Endothelial cell of umbilical vein (primary cell): ENCODE data around the gene NEAT1. TPM values are rescaled to one million over a fixed set of nuclear protein-coding genes. Genes with fewer than 3 reads are reported as not detected.

Experiments used
- BruUV-seq: library from RNA; stranded (reverse); fragments of 400-500 nt; replicated peaks from 2 replicates; lab custom pipeline; 2021; lab: Mats Ljungman, UMichigan
- CTCF ChIA-PET: fragments of 300-600, 350-600 bp; sonication (Branson Sonifier 250); formaldehyde crosslinking; loops from one replicate; lab custom pipeline; 2021; ENCODE audit warnings: antibody characterized with exemption, inconsistent platforms; lab: Charles Lee
- POLR2A ChIA-PET: fragments of 300-600, 350-600 bp; sonication (Branson Sonifier 250); formaldehyde crosslinking; loops from one replicate; lab custom pipeline; 2021; ENCODE audit warnings: antibody characterized with exemption, inconsistent platforms; lab: Charles Lee
- DNase-seq: peaks from one replicate; pipeline ENCODE4 v3.0.0-alpha.2; 2011; ENCODE audit warnings: low read depth, low spot score
- FAIRE-seq: peaks from 2 replicates; lab custom pipeline; 2011; peaks lifted over from hg19 to GRCh38; lab: Jason Lieb, UNC
- H2AFZ ChIP-seq: 2 replicates; pipeline ENCODE4 v1.6.0; 2012; ENCODE audit warnings: low read depth, low read length, control low read depth, inconsistent platforms
- H3K27ac ChIP-seq: 2 replicates; pipeline ENCODE4 v1.5.1; 2011; ENCODE audit warnings: low read depth, mild to moderate bottlenecking, control low read depth, low read length, moderate library complexity; ENCODE audit not compliant: insufficient read depth
- H3K27me3 ChIP-seq, 2 experiments: 2 replicates each; pipeline versions ENCODE4 v1.6.0 to v1.6.1; 2011; ENCODE audit warnings: low read length in 2 of 2, mixed read lengths in 1 of 2; ENCODE audit not compliant: control insufficient read depth in 2 of 2, insufficient read depth in 2 of 2
- H3K36me3 ChIP-seq, 2 experiments: 2 replicates in 1 of 2; 3 replicates in 1 of 2; pipeline ENCODE4 v1.5.1; 2011; ENCODE audit warnings: low read length in 2 of 2, mild to moderate bottlenecking in 1 of 2, moderate library complexity in 1 of 2; ENCODE audit not compliant: control insufficient read depth in 2 of 2, insufficient read depth in 2 of 2; ENCODE audit errors: extremely low read depth in 1 of 2
- H3K4me1 ChIP-seq: 3 replicates; pipeline ENCODE4 v1.5.1; 2011; ENCODE audit warnings: mild to moderate bottlenecking, low read length; ENCODE audit not compliant: control insufficient read depth, insufficient read depth; ENCODE audit errors: extremely low read depth
- H3K4me2 ChIP-seq: 2 replicates; pipeline ENCODE4 v1.6.1; 2011; ENCODE audit warnings: low read length, control low read depth, mixed read lengths; ENCODE audit not compliant: insufficient read depth
- H3K4me3 ChIP-seq, 3 experiments: fragments of 200-600 bp in 1 of 3; sonication (generic), shearing (Covaris generic) in 1 of 3; replicated peaks in 1 of 3; 2 replicates each; pipeline ENCODE4 v1.5.1; 2011 to 2016; ENCODE audit warnings: control low read depth in 3 of 3, low read length in 3 of 3, mild to moderate bottlenecking in 2 of 3, inconsistent platforms in 1 of 3, low read depth in 1 of 3, moderate library complexity in 1 of 3; ENCODE audit not compliant: insufficient read depth in 1 of 3
- H3K79me2 ChIP-seq: 2 replicates; pipeline ENCODE4 v1.6.0; 2012; ENCODE audit warnings: low read length, inconsistent platforms; ENCODE audit not compliant: control insufficient read depth, insufficient read depth
- H3K9ac ChIP-seq: replicated peaks from 2 replicates; pipeline ENCODE3; 2011; ENCODE audit warnings: low read length, control low read depth; ENCODE audit not compliant: insufficient read depth; ENCODE audit errors: extremely low read depth
- H3K9me1 ChIP-seq: replicated peaks from 3 replicates; pipeline ENCODE4 v1.6.0; 2011; ENCODE audit warnings: mild to moderate bottlenecking, low read length; ENCODE audit not compliant: control insufficient read depth, insufficient read depth; ENCODE audit errors: extremely low read depth
- H3K9me3 ChIP-seq: replicated peaks from 2 replicates; pipeline ENCODE4 v1.5.1; 2012; ENCODE audit warnings: low read length, inconsistent platforms; ENCODE audit not compliant: control insufficient read depth, insufficient read depth
- H4K20me1 ChIP-seq: replicated peaks from 2 replicates; pipeline ENCODE3; 2011; ENCODE audit warnings: mild to moderate bottlenecking, low read length; ENCODE audit not compliant: control insufficient read depth, insufficient read depth; ENCODE audit errors: extremely low read depth
- EZH2 ChIP-seq: IDR thresholded peaks from 2 replicates; pipeline ENCODE4 v1.6.1; 2012; ENCODE audit warnings: borderline replicate concordance, low read depth, mild to moderate bottlenecking, moderate library complexity, low read length, inconsistent platforms; ENCODE audit not compliant: severe bottlenecking
- FOS ChIP-seq: IDR thresholded peaks from 2 replicates; pipeline ENCODE4 v1.6.1; 2011; ENCODE audit warnings: mild to moderate bottlenecking, low read length, moderate library complexity, borderline replicate concordance; ENCODE audit not compliant: insufficient read depth
- GATA2 ChIP-seq: IDR thresholded peaks from 2 replicates; pipeline ENCODE4 v1.7.0; 2011; ENCODE audit warnings: low read depth, mild to moderate bottlenecking, moderate library complexity, mixed read lengths, low read length; ENCODE audit not compliant: insufficient read length, insufficient read depth
- JUN ChIP-seq: IDR thresholded peaks from 2 replicates; pipeline ENCODE4 v1.6.1; 2011; ENCODE audit warnings: borderline replicate concordance, low read depth; ENCODE audit not compliant: insufficient read length, insufficient read depth
- MYC ChIP-seq: IDR thresholded peaks from one replicate; pipeline ENCODE4 v1.6.1; 2011; ENCODE audit warnings: mild to moderate bottlenecking, low read depth, low read length
- POLR2A ChIP-seq: IDR thresholded peaks from 2 replicates; pipeline ENCODE4 v1.6.1; 2012; ENCODE audit warnings: low read depth, mild to moderate bottlenecking, control low read depth, low read length
- POLR2AphosphoS5 ChIP-seq: IDR thresholded peaks from 2 replicates; pipeline ENCODE4 v1.6.1; 2012; ENCODE audit warnings: low read depth, mild to moderate bottlenecking, control low read depth, low read length, moderate library complexity; ENCODE audit not compliant: insufficient read depth
- dilution Hi-C: fragments of 300-500 bp; cut with MboI; formaldehyde crosslinking; loops from one replicate; pipeline ENCODE4 v1.15.0; 2019; ENCODE audit warnings: low sequenced_read_pairs; ENCODE audit not compliant: extremely low pct_ligation_motif_present
- intact Hi-C: fragments of 100-400 bp; cut with micrococcal nuclease; formaldehyde crosslinking; loops from one replicate; pipeline ENCODE4 v1.10.0; 2022
- polyA plus RNA-seq, 4 experiments: library from polyadenylated mRNA; depleted of rRNA in 3 of 4; stranded (reverse) in 3 of 4; unstranded in 1 of 4; fragments of >200 nt; gene quantifications; 2 replicates each; pipeline versions ENCODE4 v1.2.1 to v1.2.3, GENCODE V29; 2011 to 2012; ENCODE audit warnings: missing spikeins in 1 of 4
- total RNA-seq: library from RNA; stranded (reverse); gene quantifications from 2 replicates; pipeline ENCODE4 v1.2.3, GENCODE V29; 2021
- TF ChIP-seq, protein P1 (sequence below), 2 donors: IDR thresholded peaks; 1 replicate in 1 of 2; 2 replicates in 1 of 2; pipeline ENCODE4 v1.5.1; 2011; ENCODE audit warnings: low read length in 2 of 2, mild to moderate bottlenecking in 2 of 2, moderate library complexity in 2 of 2, control low read depth in 1 of 2, inconsistent platforms in 1 of 2, low read depth in 1 of 2; ENCODE audit not compliant: insufficient read depth in 1 of 2; ENCODE audit errors: extremely low read depth in 1 of 2
- TF ChIP-seq, protein P2 (sequence below): IDR thresholded peaks from 2 replicates; pipeline ENCODE4 v1.6.1; 2011; ENCODE audit not compliant: insufficient read depth, insufficient read length

NEAT1 gene
- total and polyA plus RNA-seq, 2 donors (not counting 3 experiments of a cell fraction or from before 2014, with no cell fraction given), result 34.4 to 957 TPM

DNA sequence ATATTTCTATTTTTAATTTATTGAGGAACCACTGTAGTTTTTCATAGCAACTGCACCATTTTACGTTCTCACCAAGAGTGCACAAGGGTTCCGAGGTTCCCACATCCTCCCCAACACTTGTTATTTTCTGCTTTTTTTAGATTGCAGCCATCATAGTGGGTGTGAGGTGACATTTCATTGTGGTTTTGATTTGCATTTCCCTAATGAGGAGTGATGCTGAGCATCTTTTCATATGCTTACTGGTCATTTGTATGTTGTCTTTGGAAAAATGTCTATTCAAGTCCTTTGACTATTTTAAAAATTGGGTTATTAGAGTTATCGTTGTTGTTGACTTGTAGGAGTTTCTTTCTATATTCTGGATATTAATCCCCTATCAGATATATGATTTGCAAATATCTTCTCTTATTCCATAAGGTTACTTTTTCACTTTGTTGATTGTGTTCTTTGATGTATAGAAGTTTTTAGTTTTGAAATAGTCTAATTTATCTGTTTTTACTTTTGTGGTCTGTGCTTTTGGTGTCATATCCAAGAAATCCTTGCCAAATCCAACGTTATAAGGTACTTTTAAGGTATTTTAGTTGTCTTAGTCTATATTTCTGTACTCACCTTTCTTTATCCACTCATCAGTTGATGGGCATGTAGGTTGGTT, 9.0 kb downstream of the NEAT1 start:
- no peak overlapping the region for H3K9ac ChIP-seq
- H3K79me2 ChIP-seq, result peaks cover 98% of the 10 kb centered on the region
- intact Hi-C loops (no loop called here), dilution Hi-C loops (no loop called here)
- H2AFZ ChIP-seq, result no peak overlapping the region
- no peaks in the 10 kb centered on the region for H3K9me1 ChIP-seq
- H3K27me3 ChIP-seq, result no peaks in the 10 kb centered on the region
- H3K36me3 ChIP-seq, result peaks cover 17 to 31% of the 10 kb centered on the region in 2 experiments
- no peak overlapping the region for H3K27ac ChIP-seq
- H4K20me1 ChIP-seq, result peaks cover 16% of the 10 kb centered on the region
- FAIRE-seq (no peak), DNase-seq (peak; percentile 35)
- TF ChIP-seq MYC (no peak), EZH2 (no peak), POLR2A (no peak), FOS (no peak), POLR2AphosphoS5 (no peak), GATA2 (no peak), JUN (no peak)
- TF ChIP-seq, protein P1, sequence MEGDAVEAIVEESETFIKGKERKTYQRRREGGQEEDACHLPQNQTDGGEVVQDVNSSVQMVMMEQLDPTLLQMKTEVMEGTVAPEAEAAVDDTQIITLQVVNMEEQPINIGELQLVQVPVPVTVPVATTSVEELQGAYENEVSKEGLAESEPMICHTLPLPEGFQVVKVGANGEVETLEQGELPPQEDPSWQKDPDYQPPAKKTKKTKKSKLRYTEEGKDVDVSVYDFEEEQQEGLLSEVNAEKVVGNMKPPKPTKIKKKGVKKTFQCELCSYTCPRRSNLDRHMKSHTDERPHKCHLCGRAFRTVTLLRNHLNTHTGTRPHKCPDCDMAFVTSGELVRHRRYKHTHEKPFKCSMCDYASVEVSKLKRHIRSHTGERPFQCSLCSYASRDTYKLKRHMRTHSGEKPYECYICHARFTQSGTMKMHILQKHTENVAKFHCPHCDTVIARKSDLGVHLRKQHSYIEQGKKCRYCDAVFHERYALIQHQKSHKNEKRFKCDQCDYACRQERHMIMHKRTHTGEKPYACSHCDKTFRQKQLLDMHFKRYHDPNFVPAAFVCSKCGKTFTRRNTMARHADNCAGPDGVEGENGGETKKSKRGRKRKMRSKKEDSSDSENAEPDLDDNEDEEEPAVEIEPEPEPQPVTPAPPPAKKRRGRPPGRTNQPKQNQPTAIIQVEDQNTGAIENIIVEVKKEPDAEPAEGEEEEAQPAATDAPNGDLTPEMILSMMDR (IDR thresholded peaks at IDR 0.05; ENCODE audit: extremely low read depth in 1 of 2, insufficient read depth in 1 of 2, low read depth in 1 of 2, low read length in 2 of 2), result no peak
- TF ChIP-seq, protein P2, sequence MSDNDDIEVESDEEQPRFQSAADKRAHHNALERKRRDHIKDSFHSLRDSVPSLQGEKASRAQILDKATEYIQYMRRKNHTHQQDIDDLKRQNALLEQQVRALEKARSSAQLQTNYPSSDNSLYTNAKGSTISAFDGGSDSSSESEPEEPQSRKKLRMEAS, result no peak
- peaks cover 42% of the 10 kb centered on the region for H3K4me1 ChIP-seq
- ChIA-PET POLR2A (interaction anchor here (1.4 to 1.5 kb wide), 2 partner anchors 9 to 67 kb away, joined by 4 read pairs; partner anchors contain the start of genes MALAT1 and NEAT1), CTCF (interaction anchor here (1.4 kb wide), 1 partner anchor 79 kb away, joined by 5 read pairs; no protein-coding TSS in a partner anchor)
- BruUV-seq, result no TSS peak
- H3K4me2 ChIP-seq, result peak overlapping the region; percentile 91
- H3K4me3 ChIP-seq, result peak overlapping the region in 2 of 3 experiments; percentile 4 to 28
- no peaks in the 10 kb centered on the region for H3K9me3 ChIP-seq
